Esophagus muscularis mucosa (tissue), 4 donors: ENCODE data around the gene CIRBP.

Source experiments
- EP300 ChIP-seq: sonication (generic); formaldehyde crosslinking; IDR thresholded peaks from one replicate; pipeline ENCODE4 v1.6.1; 2017; ENCODE audit warnings: antibody characterized with exemption
- POLR2A ChIP-seq: fragments of 450-650 bp; IDR thresholded peaks from one replicate; pipeline ENCODE4 v1.6.1; 2017; ENCODE audit warnings: antibody characterized with exemption, moderate library complexity, mild to moderate bottlenecking, low read depth
- POLR2AphosphoS5 ChIP-seq, 2 donors: sonication (generic); formaldehyde crosslinking; IDR thresholded peaks; one replicate each; pipeline ENCODE4 v1.6.1; 2017; ENCODE audit warnings: antibody characterized with exemption in 2 of 2
- TF ChIP-seq, protein P1 (sequence below), 3 experiments: fragments of 200-600 bp in 2 of 3; fragments of 450-650 bp in 1 of 3; sonication (generic) in 2 of 3; IDR thresholded peaks; one replicate each; pipeline ENCODE4 v1.5.1; 2017 to 2019; ENCODE audit warnings: antibody characterized with exemption in 3 of 3, mild to moderate bottlenecking in 2 of 3, moderate library complexity in 1 of 3

DNA sequence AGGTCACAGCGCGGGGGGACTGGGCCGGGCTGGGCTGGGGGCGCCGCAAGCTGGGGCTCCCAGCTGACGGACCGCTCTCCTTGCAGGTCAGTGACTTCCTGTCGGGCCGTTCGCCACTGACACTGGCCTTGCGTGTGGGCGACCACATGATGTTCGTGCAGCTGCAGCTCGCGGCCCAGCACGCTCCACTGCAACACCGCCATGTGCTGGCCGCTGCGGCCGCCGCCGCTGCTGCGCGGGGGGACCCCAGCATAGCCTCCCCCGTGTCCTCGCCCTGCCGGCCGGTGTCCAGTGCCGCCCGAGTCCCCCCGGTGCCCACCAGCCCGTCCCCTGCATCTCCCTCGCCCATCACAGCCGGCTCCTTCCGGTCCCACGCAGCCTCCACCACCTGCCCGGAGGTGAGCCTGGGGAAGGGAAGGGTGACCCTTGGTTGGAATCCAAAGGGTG lies 15.0 kb upstream of the CIRBP start:
- TF ChIP-seq POLR2AphosphoS5 (IDR thresholded peaks at IDR 0.05) (peak in 1 of 2 donors; percentile 73), POLR2A (no peak), EP300 (no peak)
- TF ChIP-seq, protein P1, sequence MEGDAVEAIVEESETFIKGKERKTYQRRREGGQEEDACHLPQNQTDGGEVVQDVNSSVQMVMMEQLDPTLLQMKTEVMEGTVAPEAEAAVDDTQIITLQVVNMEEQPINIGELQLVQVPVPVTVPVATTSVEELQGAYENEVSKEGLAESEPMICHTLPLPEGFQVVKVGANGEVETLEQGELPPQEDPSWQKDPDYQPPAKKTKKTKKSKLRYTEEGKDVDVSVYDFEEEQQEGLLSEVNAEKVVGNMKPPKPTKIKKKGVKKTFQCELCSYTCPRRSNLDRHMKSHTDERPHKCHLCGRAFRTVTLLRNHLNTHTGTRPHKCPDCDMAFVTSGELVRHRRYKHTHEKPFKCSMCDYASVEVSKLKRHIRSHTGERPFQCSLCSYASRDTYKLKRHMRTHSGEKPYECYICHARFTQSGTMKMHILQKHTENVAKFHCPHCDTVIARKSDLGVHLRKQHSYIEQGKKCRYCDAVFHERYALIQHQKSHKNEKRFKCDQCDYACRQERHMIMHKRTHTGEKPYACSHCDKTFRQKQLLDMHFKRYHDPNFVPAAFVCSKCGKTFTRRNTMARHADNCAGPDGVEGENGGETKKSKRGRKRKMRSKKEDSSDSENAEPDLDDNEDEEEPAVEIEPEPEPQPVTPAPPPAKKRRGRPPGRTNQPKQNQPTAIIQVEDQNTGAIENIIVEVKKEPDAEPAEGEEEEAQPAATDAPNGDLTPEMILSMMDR (IDR thresholded peaks at IDR 0.05), result no peak
